ENCODE data around the gene SORBS2. TPM values are rescaled to one million over a fixed set of nuclear protein-coding genes. Genes with fewer than 3 reads are reported as not detected.
A peak's percentile ranks its signal among the peaks of the same experiment; 100 is the strongest.

The SORBS2 gene
- total and polyA plus RNA-seq, 4 donors = 11.2 to 70.4 (median 26.4) TPM

DNA sequence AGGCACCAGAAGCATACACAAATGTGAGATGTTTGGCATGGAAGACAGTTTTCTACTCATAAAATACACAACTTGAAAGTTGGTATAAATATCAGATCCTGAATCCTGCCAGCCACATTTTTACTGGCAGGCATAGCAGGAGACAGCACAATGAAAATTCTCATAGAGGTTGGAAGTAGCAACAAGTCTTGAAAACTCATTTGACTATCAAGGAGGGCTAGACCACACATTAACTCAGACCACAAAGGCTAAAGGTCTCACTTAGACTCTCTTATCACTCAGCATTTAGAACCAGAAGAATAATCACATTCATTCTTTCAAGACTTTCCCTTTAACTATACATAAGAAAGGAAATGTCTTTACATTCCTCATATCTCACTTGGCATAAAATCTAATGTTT, 56.5 kb downstream of the SORBS2 start:
- ATAC-seq (ENCODE audit: insufficient read depth, low FRiP score) (no peak), DNase-seq (no peak)
- H3K36me3 ChIP-seq (ENCODE audit: control insufficient read depth in 4 of 4, insufficient read depth in 4 of 4, low read length in 4 of 4) = peaks cover 0 to 3% (median 0%) of the 10 kb centered on the region in 4 donors
- no peak overlapping the region for H3K9ac ChIP-seq (ENCODE audit: insufficient read depth in 1 of 2, low read length in 2 of 2)
- H3K9me3 ChIP-seq (ENCODE audit: control insufficient read depth in 4 of 4, insufficient read depth in 3 of 4, low read length in 3 of 4) = no peaks in the 10 kb centered on the region
- peak overlapping the region in 1 of 2 donors; percentile 45 for H3K27ac ChIP-seq (ENCODE audit: low read depth in 1 of 2, low read length in 1 of 2)
- no peak overlapping the region for H3K4me3 ChIP-seq
- peaks cover 0 to 6% (median 0%) of the 10 kb centered on the region in 3 donors for H3K27me3 ChIP-seq (ENCODE audit: control insufficient read depth in 3 of 3, insufficient read depth in 3 of 3, low read length in 2 of 3)
- TF ChIP-seq, protein P1, sequence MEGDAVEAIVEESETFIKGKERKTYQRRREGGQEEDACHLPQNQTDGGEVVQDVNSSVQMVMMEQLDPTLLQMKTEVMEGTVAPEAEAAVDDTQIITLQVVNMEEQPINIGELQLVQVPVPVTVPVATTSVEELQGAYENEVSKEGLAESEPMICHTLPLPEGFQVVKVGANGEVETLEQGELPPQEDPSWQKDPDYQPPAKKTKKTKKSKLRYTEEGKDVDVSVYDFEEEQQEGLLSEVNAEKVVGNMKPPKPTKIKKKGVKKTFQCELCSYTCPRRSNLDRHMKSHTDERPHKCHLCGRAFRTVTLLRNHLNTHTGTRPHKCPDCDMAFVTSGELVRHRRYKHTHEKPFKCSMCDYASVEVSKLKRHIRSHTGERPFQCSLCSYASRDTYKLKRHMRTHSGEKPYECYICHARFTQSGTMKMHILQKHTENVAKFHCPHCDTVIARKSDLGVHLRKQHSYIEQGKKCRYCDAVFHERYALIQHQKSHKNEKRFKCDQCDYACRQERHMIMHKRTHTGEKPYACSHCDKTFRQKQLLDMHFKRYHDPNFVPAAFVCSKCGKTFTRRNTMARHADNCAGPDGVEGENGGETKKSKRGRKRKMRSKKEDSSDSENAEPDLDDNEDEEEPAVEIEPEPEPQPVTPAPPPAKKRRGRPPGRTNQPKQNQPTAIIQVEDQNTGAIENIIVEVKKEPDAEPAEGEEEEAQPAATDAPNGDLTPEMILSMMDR (IDR thresholded peaks at IDR 0.05; ENCODE audit: control extremely low read depth, extremely low read depth) = no peak
- peaks cover 2 to 26% (median 11%) of the 10 kb centered on the region in 5 donors for H3K4me1 ChIP-seq (ENCODE audit: control insufficient read depth in 5 of 5, insufficient read depth in 5 of 5, low read length in 5 of 5)

DNA sequence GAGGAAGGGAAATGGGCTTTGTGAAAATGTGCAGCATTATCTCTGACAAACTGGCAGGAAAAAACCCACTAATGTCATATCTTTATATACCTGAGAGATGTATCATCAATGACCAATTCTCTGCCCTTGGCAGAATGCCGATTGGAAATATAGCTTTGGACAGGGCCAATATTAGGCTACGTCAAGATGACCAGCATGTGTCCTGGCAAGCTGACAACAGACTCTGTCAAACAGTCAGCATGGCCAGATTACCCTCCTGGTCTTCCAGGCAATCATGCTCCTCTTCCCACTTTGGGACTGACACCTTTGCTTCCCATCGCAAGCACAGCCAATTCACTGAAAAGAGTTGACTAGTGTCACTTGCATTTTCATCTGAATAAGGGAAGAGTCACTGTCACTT, 57.0 kb downstream of the SORBS2 start:
- Histone ChIP-seq H3K9me3 (ENCODE audit: control insufficient read depth in 4 of 4, insufficient read depth in 3 of 4, low read length in 3 of 4) (no peaks in the 10 kb centered on the region), H3K36me3 (ENCODE audit: control insufficient read depth in 4 of 4, insufficient read depth in 4 of 4, low read length in 4 of 4) (peaks cover 0 to 3% (median 0%) of the 10 kb centered on the region in 4 donors), H3K9ac (ENCODE audit: insufficient read depth in 1 of 2, low read length in 2 of 2) (no peak overlapping the region), H3K27ac (ENCODE audit: low read depth in 1 of 2, low read length in 1 of 2) (peak overlapping the region in 1 of 2 donors; percentile 45), H3K4me1 (ENCODE audit: control insufficient read depth in 5 of 5, insufficient read depth in 5 of 5, low read length in 5 of 5) (peaks cover 2 to 24% (median 11%) of the 10 kb centered on the region in 5 donors), H3K4me3 (no peak overlapping the region), H3K27me3 (ENCODE audit: control insufficient read depth in 3 of 3, insufficient read depth in 3 of 3, low read length in 2 of 3) (peaks cover 0 to 6% (median 0%) of the 10 kb centered on the region in 3 donors)
- TF ChIP-seq, protein P1 (IDR thresholded peaks at IDR 0.05; ENCODE audit: control extremely low read depth, extremely low read depth) = no peak
- ATAC-seq (ENCODE audit: insufficient read depth, low FRiP score) (no peak), DNase-seq (no peak)
- 69 to 91% methylated on average over 3 of the region's 3 CpGs for WGBS, 2 donors

DNA sequence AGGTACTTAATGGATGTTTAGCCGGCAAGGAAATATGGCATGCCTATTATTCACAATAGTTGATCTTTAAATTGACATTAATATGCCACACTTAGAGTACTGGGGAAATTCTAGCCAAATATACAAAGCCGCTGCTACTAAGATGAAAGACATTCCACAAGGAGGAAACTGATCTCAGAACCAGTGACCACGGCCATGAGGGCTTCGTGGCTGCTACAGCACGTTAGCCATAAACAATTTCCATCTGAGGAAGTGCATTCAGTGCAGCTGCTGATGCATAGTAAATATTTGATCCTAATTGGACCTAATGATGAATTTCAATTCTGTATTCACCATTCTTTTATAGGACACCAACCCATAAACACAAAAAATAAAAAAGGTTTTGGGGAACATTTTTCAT, 59.1 kb downstream of the SORBS2 start:
- H3K36me3 ChIP-seq (ENCODE audit: control insufficient read depth in 4 of 4, insufficient read depth in 4 of 4, low read length in 4 of 4) = no peaks in the 10 kb centered on the region
- 53 to 59% methylated on average over 5 of the region's 5 CpGs for WGBS, 2 donors
- no peak overlapping the region for H3K9ac ChIP-seq (ENCODE audit: insufficient read depth in 1 of 2, low read length in 2 of 2)
- no peaks in the 10 kb centered on the region for H3K9me3 ChIP-seq (ENCODE audit: control insufficient read depth in 4 of 4, insufficient read depth in 3 of 4, low read length in 3 of 4)
- peaks cover 0 to 6% (median 0%) of the 10 kb centered on the region in 3 donors for H3K27me3 ChIP-seq (ENCODE audit: control insufficient read depth in 3 of 3, insufficient read depth in 3 of 3, low read length in 2 of 3)
- DNase-seq (no peak), ATAC-seq (ENCODE audit: insufficient read depth, low FRiP score) (no peak)
- H3K4me1 ChIP-seq (ENCODE audit: control insufficient read depth in 5 of 5, insufficient read depth in 5 of 5, low read length in 5 of 5) = peaks cover 2 to 14% (median 11%) of the 10 kb centered on the region in 5 donors
- H3K4me3 ChIP-seq = no peak overlapping the region
- no peak overlapping the region for H3K27ac ChIP-seq (ENCODE audit: low read depth in 1 of 2, low read length in 1 of 2)
- TF ChIP-seq, protein P1 (IDR thresholded peaks at IDR 0.05; ENCODE audit: control extremely low read depth, extremely low read depth) = no peak

DNA sequence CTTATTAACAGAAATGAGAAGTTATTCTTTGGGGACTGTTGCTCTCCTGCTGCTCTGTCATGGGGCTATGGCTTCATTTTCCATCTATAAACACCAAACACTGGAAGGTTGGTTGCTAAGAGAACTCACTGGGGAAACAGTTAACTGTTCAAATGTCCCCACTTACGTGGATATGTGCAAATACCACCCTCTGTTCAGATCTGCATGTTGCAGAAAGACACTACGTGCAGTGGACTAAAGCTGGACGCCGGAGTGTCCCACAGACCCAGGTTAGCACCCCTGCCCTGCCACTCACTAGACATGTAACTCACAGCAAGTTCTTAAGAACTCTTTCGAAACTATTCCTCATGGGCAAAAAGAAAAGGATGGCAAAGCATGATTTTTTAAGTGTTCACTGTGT, 62.1 kb downstream of the SORBS2 start:
- TF ChIP-seq, protein P1 (IDR thresholded peaks at IDR 0.05; ENCODE audit: control extremely low read depth, extremely low read depth) = no peak
- Histone ChIP-seq H3K36me3 (ENCODE audit: control insufficient read depth in 4 of 4, insufficient read depth in 4 of 4, low read length in 4 of 4) (no peaks in the 10 kb centered on the region), H3K4me3 (no peak overlapping the region), H3K27ac (ENCODE audit: low read depth in 1 of 2, low read length in 1 of 2) (no peak overlapping the region), H3K9me3 (ENCODE audit: control insufficient read depth in 4 of 4, insufficient read depth in 3 of 4, low read length in 3 of 4) (no peaks in the 10 kb centered on the region), H3K9ac (ENCODE audit: insufficient read depth in 1 of 2, low read length in 2 of 2) (no peak overlapping the region), H3K27me3 (ENCODE audit: control insufficient read depth in 3 of 3, insufficient read depth in 3 of 3, low read length in 2 of 3) (peaks cover 0 to 8% (median 0%) of the 10 kb centered on the region in 3 donors), H3K4me1 (ENCODE audit: control insufficient read depth in 5 of 5, insufficient read depth in 5 of 5, low read length in 5 of 5) (peaks cover 0 to 15% (median 4%) of the 10 kb centered on the region in 5 donors)
- DNase-seq (no peak), ATAC-seq (ENCODE audit: insufficient read depth, low FRiP score) (no peak)
- 92 to 97% methylated on average over 5 of the region's 5 CpGs for WGBS, 2 donors
